GM12865 (cell line): ENCODE results near the gene GPC5.

ENCODE experiments used
- DNase-seq: peaks from one replicate; pipeline ENCODE4 v3.0.0; 2010; ENCODE audit warnings: low read depth
- H3K4me3 ChIP-seq: 2 replicates; pipeline ENCODE4 v1.5.1; 2011; ENCODE audit warnings: mild to moderate bottlenecking, low read depth, low read length, control low read depth
- TF ChIP-seq, protein P1 (sequence below): IDR thresholded peaks from 2 replicates; pipeline ENCODE4 v1.5.1; 2011; ENCODE audit warnings: low read length, control low read depth, low read depth, inconsistent platforms; ENCODE audit not compliant: insufficient read depth; ENCODE audit errors: missing control alignments

Gene GPC5

DNA sequence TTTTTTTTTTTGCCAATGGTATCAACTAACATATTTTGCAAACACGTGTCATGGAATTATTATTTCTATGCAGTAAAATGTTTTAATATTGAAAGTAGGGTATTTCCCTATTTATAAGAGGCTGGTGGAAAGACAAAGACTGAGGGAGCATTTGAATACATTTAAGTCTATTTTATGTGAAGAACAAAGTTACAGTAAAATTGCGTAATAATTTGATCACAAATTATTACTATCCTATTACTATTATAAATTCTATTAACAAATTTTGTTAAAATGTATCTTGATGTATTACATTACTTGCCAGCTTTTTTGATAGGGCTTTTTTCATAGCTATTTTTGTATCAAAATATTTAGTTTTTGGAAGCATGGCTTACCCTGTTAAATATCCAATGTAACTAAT lies 58.4 kb downstream of the GPC5 start:
- H3K4me3 ChIP-seq, result no peak overlapping the region
- no peak for DNase-seq
- TF ChIP-seq, protein P1, sequence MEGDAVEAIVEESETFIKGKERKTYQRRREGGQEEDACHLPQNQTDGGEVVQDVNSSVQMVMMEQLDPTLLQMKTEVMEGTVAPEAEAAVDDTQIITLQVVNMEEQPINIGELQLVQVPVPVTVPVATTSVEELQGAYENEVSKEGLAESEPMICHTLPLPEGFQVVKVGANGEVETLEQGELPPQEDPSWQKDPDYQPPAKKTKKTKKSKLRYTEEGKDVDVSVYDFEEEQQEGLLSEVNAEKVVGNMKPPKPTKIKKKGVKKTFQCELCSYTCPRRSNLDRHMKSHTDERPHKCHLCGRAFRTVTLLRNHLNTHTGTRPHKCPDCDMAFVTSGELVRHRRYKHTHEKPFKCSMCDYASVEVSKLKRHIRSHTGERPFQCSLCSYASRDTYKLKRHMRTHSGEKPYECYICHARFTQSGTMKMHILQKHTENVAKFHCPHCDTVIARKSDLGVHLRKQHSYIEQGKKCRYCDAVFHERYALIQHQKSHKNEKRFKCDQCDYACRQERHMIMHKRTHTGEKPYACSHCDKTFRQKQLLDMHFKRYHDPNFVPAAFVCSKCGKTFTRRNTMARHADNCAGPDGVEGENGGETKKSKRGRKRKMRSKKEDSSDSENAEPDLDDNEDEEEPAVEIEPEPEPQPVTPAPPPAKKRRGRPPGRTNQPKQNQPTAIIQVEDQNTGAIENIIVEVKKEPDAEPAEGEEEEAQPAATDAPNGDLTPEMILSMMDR, result no peak

DNA sequence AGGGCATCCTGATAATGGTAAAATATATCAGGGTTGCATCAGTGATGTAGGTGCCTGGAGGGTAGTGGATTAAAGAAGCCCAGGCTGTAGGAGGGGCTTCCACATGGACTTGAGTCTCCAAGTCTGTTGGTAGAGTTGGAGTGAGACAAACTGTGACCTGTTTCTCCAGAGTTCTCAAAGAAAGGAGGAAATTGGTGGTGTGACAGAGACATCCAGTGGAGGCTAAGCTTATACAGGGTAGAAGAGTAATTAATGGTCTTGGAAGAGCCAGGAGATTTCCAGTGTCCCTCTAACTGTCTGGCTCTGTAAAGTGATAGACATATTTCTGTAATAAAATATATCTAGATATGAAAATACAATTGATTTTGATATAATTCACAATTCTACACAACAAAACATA lies 61.1 kb downstream of the GPC5 start:
- no peak for DNase-seq
- TF ChIP-seq, protein P1, result no peak
- H3K4me3 ChIP-seq, result no peak overlapping the region

DNA sequence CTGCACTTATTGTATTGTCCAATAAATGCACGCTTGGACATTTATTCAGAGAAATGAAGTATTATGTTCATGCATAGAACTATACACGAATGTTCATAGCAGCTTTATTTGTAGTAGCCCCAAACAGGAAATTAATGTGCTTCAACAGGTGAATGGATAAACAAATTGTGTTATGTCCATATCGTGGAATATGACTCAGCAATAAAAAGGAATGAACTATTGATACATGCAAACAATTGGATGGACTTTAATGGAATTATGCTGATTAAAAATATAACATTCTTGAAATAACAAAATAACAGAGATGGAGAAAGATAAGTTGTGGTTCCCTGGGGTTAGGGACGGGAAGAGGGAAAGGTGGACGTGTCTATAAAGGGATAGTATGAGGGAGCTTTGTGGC lies 65.9 kb downstream of the GPC5 start:
- DNase-seq, result no peak
- no peak overlapping the region for H3K4me3 ChIP-seq
- TF ChIP-seq, protein P1, result no peak

DNA sequence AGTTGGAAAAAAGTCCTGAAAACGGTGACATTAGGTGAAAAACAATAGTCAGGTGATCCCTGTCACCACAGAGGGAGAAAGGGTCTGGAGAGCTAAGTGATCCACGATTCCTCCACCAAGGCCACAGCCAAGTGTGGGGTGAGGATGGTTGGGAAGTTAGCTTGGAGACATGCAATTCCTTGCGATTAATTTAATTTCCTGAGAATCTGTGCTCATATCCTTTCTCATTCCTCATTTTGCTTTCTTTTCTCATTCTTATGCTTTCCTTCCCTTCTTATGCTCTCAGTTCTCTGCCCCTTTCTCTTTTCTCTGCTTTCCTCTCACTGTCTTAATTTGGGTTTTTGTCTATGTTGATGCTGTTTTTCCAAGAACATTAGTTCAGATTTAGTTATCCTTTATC lies 68.8 kb downstream of the GPC5 start:
- DNase-seq, result no peak
- TF ChIP-seq, protein P1, result no peak
- H3K4me3 ChIP-seq, result no peak overlapping the region

DNA sequence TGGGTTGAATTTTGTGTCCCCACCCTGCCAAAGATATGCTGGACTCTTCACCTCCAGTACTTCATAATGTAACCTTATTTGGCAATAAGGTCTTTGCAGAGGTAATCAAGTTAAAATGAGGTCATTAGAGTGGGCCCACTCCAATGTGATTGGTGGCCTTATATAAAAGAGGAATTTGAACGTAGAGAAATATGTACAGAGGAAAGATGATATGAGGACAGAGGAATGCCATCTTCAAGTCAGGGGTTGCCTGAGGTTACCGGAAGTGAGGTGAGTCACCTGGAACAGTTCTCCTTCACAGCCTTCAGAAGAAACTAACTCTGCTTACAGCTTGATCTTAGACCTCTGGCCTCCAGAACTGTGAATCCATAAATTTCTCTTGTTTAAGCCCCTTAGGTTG lies 69.9 kb downstream of the GPC5 start:
- peak; percentile 17 for DNase-seq
- TF ChIP-seq, protein P1, result no peak
- no peak overlapping the region for H3K4me3 ChIP-seq

DNA sequence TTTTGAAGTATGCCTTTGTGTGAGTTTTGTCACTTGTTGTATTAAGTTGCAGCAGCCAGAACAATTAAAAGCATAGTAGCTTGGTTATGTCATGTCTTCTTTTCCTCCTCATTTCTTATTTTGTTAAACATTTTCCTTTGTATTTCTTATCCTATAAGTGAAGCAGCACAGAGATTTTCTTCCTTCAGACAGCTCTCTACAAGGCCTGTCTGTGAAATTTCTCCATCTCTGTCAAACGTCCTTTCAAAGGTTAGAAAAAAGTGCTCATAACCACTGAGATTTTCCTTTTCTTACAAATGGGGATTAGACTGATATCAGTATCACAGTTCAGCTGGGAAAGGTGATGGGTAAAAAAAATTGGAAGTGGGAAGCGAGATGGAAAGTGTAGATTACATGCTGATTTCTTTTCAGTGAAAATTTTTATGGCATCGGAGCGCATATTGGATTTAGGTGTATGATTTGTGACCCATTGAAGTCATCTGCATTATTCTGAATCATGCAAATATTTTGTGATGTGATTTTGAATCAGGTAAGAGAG lies 71.7 kb downstream of the GPC5 start:
- no peak overlapping the region for H3K4me3 ChIP-seq
- no peak for DNase-seq
- TF ChIP-seq, protein P1, result no peak

DNA sequence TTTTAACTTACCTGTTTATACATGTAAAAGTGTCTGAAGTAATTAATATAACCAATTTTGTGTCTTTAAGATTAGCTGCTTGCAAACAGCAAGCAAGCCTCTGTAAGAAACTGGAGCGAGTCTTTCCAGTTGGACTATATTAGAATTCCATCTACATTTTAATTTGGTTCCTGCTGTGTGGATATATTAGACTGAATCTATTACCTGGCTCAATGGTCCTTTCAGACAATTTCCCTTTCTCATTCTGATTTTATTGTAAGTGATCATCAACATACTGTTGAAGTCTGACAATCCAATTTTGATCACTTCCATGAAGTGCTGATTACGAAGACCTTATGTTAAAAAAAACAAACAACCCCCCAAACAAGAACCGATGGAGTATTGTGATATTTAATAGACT lies 72.3 kb downstream of the GPC5 start:
- no peak for DNase-seq

More for the DNA sequence above, 72.3 kb downstream of the GPC5 start:
- no peak overlapping the region for H3K4me3 ChIP-seq
- TF ChIP-seq, protein P1, result no peak
